Caco-2 (cell line): Measurements from ENCODE around the gene PKD1L1. TPM values are rescaled to one million over a fixed set of nuclear protein-coding genes. Genes with fewer than 3 reads are reported as not detected.

Source experiments
- BruUV-seq: library from RNA; stranded (reverse); fragments of 400-500 nt; replicated peaks from 2 replicates; lab custom pipeline; 2021; lab: Mats Ljungman, UMichigan
- CTCF ChIA-PET: fragments of 300-600 bp; sonication (Branson Sonifier 250); formaldehyde crosslinking; loops from one replicate; lab custom pipeline; 2022; ENCODE audit warnings: antibody characterized with exemption; lab: Charles Lee
- POLR2A ChIA-PET: fragments of 300-600 bp; sonication (Branson Sonifier 250); formaldehyde crosslinking; loops from one replicate; lab custom pipeline; 2022; ENCODE audit warnings: antibody characterized with exemption; lab: Charles Lee
- DNase-seq, 2 experiments: peaks; one replicate each; pipeline versions ENCODE4 v3.0.0 to v3.0.0-alpha.2; 2020 to 2022
- H3K27me3 ChIP-seq: replicated peaks from 2 replicates; pipeline ENCODE4 v1.6.0; 2011; ENCODE audit warnings: low read length; ENCODE audit not compliant: control insufficient read depth, insufficient read depth
- H3K36me3 ChIP-seq: 2 replicates; pipeline ENCODE4 v1.5.1; 2011; ENCODE audit warnings: low read length; ENCODE audit not compliant: control insufficient read depth, insufficient read depth
- H3K4me1 ChIP-seq: fragments of 250-450 bp; sonication (Bioruptor Pico); 2 replicates; pipeline ENCODE4 v1.5.1; 2020; ENCODE audit warnings: mild to moderate bottlenecking
- H3K4me3 ChIP-seq: 2 replicates; pipeline ENCODE4 v1.5.1; 2011; ENCODE audit warnings: low read depth, mild to moderate bottlenecking, control low read depth, low read length
- H3K9me3 ChIP-seq: fragments of 250-450 bp; sonication (Bioruptor Pico); 2 replicates; pipeline ENCODE4 v1.5.1; 2020; ENCODE audit warnings: mild to moderate bottlenecking, moderate library complexity
- H3K27ac Mint-ChIP-seq: one replicate; pipeline ENCODE4 v1.8.0; 2022; ENCODE audit warnings: mixed read lengths; ENCODE audit not compliant: unreplicated experiment
- H3K27me3 Mint-ChIP-seq: one replicate; pipeline ENCODE4 v1.8.0; 2022; ENCODE audit warnings: mixed read lengths; ENCODE audit not compliant: insufficient read depth, unreplicated experiment
- H3K36me3 Mint-ChIP-seq: one replicate; pipeline ENCODE4 v1.8.0; 2022; ENCODE audit warnings: mild to moderate bottlenecking, mixed read lengths; ENCODE audit not compliant: insufficient read depth, unreplicated experiment
- H3K4me1 Mint-ChIP-seq: one replicate; pipeline ENCODE4 v1.8.0; 2022; ENCODE audit warnings: low read depth, mixed read lengths; ENCODE audit not compliant: unreplicated experiment
- H3K4me3 Mint-ChIP-seq: one replicate; pipeline ENCODE4 v1.8.0; 2022; ENCODE audit warnings: mild to moderate bottlenecking, moderate library complexity, mixed read lengths; ENCODE audit not compliant: unreplicated experiment
- H3K9me3 Mint-ChIP-seq: one replicate; pipeline ENCODE4 v1.8.0; 2022; ENCODE audit warnings: mixed read lengths; ENCODE audit not compliant: unreplicated experiment
- intact Hi-C: fragments of 100-400 bp; cut with micrococcal nuclease; formaldehyde crosslinking; loops from one replicate; pipeline ENCODE4 v1.10.0; 2022; ENCODE audit not compliant: unreplicated experiment
- total RNA-seq: library from RNA; stranded (reverse); gene quantifications from 2 replicates; pipeline ENCODE4 v1.2.3, GENCODE V29; 2022
- TF ChIP-seq, protein P1 (sequence below), 2 experiments: fragments of 200-600 bp in 1 of 2; IDR thresholded peaks; 1 replicate in 1 of 2; 2 replicates in 1 of 2; pipeline versions ENCODE4 v1.5.1 to v1.8.0; 2011 to 2022; ENCODE audit warnings: antibody characterized with exemption in 1 of 2, control low read depth in 1 of 2, inconsistent platforms in 1 of 2, low read depth in 1 of 2, low read length in 1 of 2, mild to moderate bottlenecking in 1 of 2, moderate library complexity in 1 of 2; ENCODE audit not compliant: insufficient read depth in 1 of 2, severe bottlenecking in 1 of 2, unreplicated experiment in 1 of 2

Gene PKD1L1
- total RNA-seq, 1 experiment from 2014 or later = 0.25 TPM

DNA sequence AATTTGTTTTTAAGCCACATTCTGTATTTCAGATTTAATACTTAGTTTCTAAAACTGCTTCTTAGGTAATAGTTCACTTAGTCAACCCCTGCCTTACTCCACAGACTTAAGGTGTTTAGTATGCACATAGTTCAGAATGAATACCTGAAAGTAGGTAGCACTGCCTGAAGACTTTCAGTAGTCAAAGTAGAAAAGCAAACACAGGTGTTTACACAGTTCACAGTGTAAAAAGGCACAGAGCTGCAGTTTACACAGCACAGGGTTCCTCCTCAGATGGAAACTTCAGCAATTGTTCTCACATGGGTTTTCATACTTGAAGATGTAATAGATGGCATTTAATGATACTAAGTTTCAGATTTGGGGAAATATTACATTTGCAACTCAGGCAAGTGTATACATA, 3.1 kb upstream of the PKD1L1 start:
- intact Hi-C loops = loop anchor here (1.0 to 5.0 kb wide), 3 partner anchors 18 to 684 kb away; no protein-coding TSS in a partner anchor
- H3K9me3 ChIP-seq = no peaks in the 10 kb centered on the region
- no peaks in the 10 kb centered on the region for H3K36me3 ChIP-seq
- BruUV-seq = no TSS peak
- Mint-ChIP-seq H3K4me1 (peaks cover 41% of the 10 kb centered on the region), H3K27ac (peak overlapping the region; percentile 74), H3K4me3 (peak overlapping the region; percentile 30), H3K9me3 (no peaks in the 10 kb centered on the region), H3K36me3 (peaks cover 4% of the 10 kb centered on the region), H3K27me3 (no peaks in the 10 kb centered on the region)
- H3K27me3 ChIP-seq = no peaks in the 10 kb centered on the region
- H3K4me3 ChIP-seq = no peak overlapping the region
- ChIA-PET POLR2A (no interaction called here), CTCF (interaction anchor here (0.7 to 1.5 kb wide), 4 partner anchors 17 to 685 kb away, joined by 3 to 9 read pairs (median 6); no protein-coding TSS in a partner anchor)
- DNase-seq = peak in 1 of 2 experiments; percentile 48
- TF ChIP-seq, protein P1, sequence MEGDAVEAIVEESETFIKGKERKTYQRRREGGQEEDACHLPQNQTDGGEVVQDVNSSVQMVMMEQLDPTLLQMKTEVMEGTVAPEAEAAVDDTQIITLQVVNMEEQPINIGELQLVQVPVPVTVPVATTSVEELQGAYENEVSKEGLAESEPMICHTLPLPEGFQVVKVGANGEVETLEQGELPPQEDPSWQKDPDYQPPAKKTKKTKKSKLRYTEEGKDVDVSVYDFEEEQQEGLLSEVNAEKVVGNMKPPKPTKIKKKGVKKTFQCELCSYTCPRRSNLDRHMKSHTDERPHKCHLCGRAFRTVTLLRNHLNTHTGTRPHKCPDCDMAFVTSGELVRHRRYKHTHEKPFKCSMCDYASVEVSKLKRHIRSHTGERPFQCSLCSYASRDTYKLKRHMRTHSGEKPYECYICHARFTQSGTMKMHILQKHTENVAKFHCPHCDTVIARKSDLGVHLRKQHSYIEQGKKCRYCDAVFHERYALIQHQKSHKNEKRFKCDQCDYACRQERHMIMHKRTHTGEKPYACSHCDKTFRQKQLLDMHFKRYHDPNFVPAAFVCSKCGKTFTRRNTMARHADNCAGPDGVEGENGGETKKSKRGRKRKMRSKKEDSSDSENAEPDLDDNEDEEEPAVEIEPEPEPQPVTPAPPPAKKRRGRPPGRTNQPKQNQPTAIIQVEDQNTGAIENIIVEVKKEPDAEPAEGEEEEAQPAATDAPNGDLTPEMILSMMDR (IDR thresholded peaks at IDR 0.05; ENCODE audit: insufficient read depth in 1 of 2, low read depth in 1 of 2, low read length in 1 of 2, severe bottlenecking in 1 of 2, unreplicated experiment in 1 of 2) = no peak
- H3K4me1 ChIP-seq = peaks cover 35% of the 10 kb centered on the region

DNA sequence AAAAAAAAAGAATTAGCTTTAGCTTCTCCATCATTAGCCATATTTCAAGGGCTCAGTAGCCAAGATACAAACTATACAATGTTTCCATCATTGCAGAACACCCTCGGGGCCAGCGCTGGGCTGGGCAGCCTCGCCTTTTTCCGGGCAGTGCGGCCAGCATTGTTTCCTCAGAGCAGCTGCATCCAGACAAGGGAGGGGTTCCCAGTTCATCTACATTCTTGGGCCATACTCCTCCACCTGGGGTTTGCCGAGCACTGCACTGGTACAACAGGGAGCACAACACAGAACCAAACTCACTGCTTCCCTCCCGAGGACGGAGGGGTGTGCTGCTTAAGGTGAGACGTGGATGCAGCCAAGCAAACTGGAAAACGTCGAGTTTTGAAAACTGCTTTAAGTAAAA, 2.4 kb upstream of the PKD1L1 start:
- Mint-ChIP-seq H3K4me3 (peak overlapping the region; percentile 30), H3K9me3 (no peaks in the 10 kb centered on the region), H3K27me3 (no peaks in the 10 kb centered on the region), H3K27ac (peak overlapping the region; percentile 74), H3K4me1 (peaks cover 45% of the 10 kb centered on the region), H3K36me3 (peaks cover 4% of the 10 kb centered on the region)
- Histone ChIP-seq H3K9me3 (no peaks in the 10 kb centered on the region), H3K36me3 (no peaks in the 10 kb centered on the region), H3K4me3 (no peak overlapping the region), H3K27me3 (no peaks in the 10 kb centered on the region), H3K4me1 (peaks cover 36% of the 10 kb centered on the region)
- DNase-seq = peak; percentile 65 to 75
- POLR2A ChIA-PET = no interaction called here
- BruUV-seq = no TSS peak
- CTCF ChIA-PET = interaction anchor here (0.8 to 1.5 kb wide), 2 partner anchors 18 to 685 kb away, joined by 3 to 8 read pairs; no protein-coding TSS in a partner anchor
- TF ChIP-seq, protein P1 (IDR thresholded peaks at IDR 0.05; ENCODE audit: insufficient read depth in 1 of 2, low read depth in 1 of 2, low read length in 1 of 2, severe bottlenecking in 1 of 2, unreplicated experiment in 1 of 2) = peak in 1 of 2 experiments; percentile 20
- intact Hi-C loops = loop anchor here (1.0 to 5.0 kb wide), 3 partner anchors 19 to 683 kb away; no protein-coding TSS in a partner anchor

DNA sequence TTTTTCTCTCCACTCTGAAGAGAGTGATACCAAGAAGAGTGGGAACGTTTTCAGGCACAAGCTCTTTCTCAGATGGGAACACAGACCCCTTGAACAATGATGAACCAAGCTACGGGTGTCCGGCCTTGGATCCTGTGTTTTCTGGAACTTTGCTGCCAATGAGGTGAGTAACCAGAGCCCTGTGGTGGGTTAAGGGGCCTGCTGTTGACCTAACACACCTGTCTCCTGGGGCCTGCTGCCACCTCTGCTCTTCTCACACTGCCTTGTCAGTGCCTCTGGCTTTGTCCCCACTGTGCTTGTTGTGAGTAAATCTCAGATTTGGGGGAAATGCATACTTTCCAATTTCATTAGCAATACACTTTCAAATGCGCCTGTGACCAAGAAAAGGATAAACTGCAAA, 1.4 kb upstream of the PKD1L1 start:
- Histone ChIP-seq H3K36me3 (no peaks in the 10 kb centered on the region), H3K27me3 (no peaks in the 10 kb centered on the region), H3K4me1 (peaks cover 36% of the 10 kb centered on the region), H3K9me3 (no peaks in the 10 kb centered on the region), H3K4me3 (no peak overlapping the region)
- CTCF ChIA-PET = interaction anchor here (1.2 kb wide), 1 partner anchor 205 kb away, joined by 3 read pairs; no protein-coding TSS in a partner anchor
- H3K27me3 Mint-ChIP-seq = no peaks in the 10 kb centered on the region
- H3K4me1 Mint-ChIP-seq = peaks cover 45% of the 10 kb centered on the region
- H3K36me3 Mint-ChIP-seq = peaks cover 4% of the 10 kb centered on the region
- peak overlapping the region; percentile 74 for H3K27ac Mint-ChIP-seq
- TF ChIP-seq, protein P1 (IDR thresholded peaks at IDR 0.05; ENCODE audit: insufficient read depth in 1 of 2, low read depth in 1 of 2, low read length in 1 of 2, severe bottlenecking in 1 of 2, unreplicated experiment in 1 of 2) = no peak
- H3K4me3 Mint-ChIP-seq = no peak overlapping the region
- no TSS peak for BruUV-seq
- H3K9me3 Mint-ChIP-seq = no peaks in the 10 kb centered on the region
- POLR2A ChIA-PET = no interaction called here
- DNase-seq = no peak
- intact Hi-C loops = loop anchor here (5.0 kb wide), 1 partner anchor 682 kb away; no protein-coding TSS in a partner anchor
